ENCODE results near the gene TRMT44. TPM values are rescaled to one million over a fixed set of nuclear protein-coding genes. Genes with fewer than 3 reads are reported as not detected.
A peak's percentile ranks its signal among the peaks of the same experiment; 100 is the strongest.

TRMT44 gene
- 22.3 and 23.4 TPM in 2 replicates for total RNA-seq (2022)
- Bru-seq, nascent RNA = percentile 73 among the genes with signal in this experiment
- percentile 68 among the genes with signal in this experiment for BruChase-seq, experiment 1, labeled RNA remaining after a 2-hour chase
- BruChase-seq, experiment 2, labeled RNA remaining after a 6-hour chase = percentile 61 among the genes with signal in this experiment
- long read RNA-seq, partial matches to known transcripts = 4 of 9 reads
- long read RNA-seq, other reads (novel, unspliced or antisense) = 2 of 9 reads

- POLR2A ChIA-PET = interaction anchor here (0.6 to 1.4 kb wide), 3 partner anchors 12 to 299 kb away, joined by 4 to 7 read pairs (median 4); no protein-coding TSS in a partner anchor
- H3K4me3 ChIP-seq (ENCODE audit: low read depth, low read length) = peak within 1 kb of the TSS; percentile 96
- H3K9me3 ChIP-seq = no peaks in the 10 kb centered on the region
- intact Hi-C loops (cut with micrococcal nuclease; ENCODE audit: unreplicated experiment) = loop anchor here (1.0 kb wide), 1 partner anchor 12 kb away; no protein-coding TSS in a partner anchor
- Mint-ChIP-seq H3K4me3 (ENCODE audit: unreplicated experiment) (peak within 1 kb of the TSS; percentile 84), H3K9me3 (ENCODE audit: unreplicated experiment) (no peaks in the 10 kb centered on the region), H3K27ac (ENCODE audit: unreplicated experiment) (peak within 1 kb of the TSS; percentile 98), H3K36me3 (ENCODE audit: insufficient read depth, unreplicated experiment) (peaks cover 17% of the 10 kb centered on the region), H3K4me1 (ENCODE audit: low read depth, unreplicated experiment) (peaks cover 35% of the 10 kb centered on the region), H3K27me3 (ENCODE audit: insufficient read depth, unreplicated experiment) (no peaks in the 10 kb centered on the region)
- BruUV-seq (replicated peaks) = no TSS peak
- H3K36me3 ChIP-seq (ENCODE audit: control insufficient read depth, insufficient read depth, low read length) = no peaks in the 10 kb centered on the region
- TF ChIP-seq CTCF (IDR thresholded peaks at IDR 0.05; ENCODE audit: insufficient read depth in 1 of 2, low read depth in 1 of 2, low read length in 1 of 2, severe bottlenecking in 1 of 2, unreplicated experiment in 1 of 2) = no peak
- CTCF ChIA-PET = interaction anchor here (0.6 to 1.4 kb wide), 2 partner anchors 12 to 149 kb away, joined by 3 to 5 read pairs; no protein-coding TSS in a partner anchor
- peak; percentile 90 to 97 for DNase-seq
- H3K27me3 ChIP-seq (replicated peaks; ENCODE audit: control insufficient read depth, insufficient read depth, low read length) = no peaks in the 10 kb centered on the region
- peaks cover 7% of the 10 kb centered on the region; the same call in 1 of the 2 replicates for H3K4me1 ChIP-seq
Observed at GRCh38 chr4:8440492-8441311, at the start of gene TRMT44, which contains the start of gene ACOX3. TRMT44 (plus strand) TSS chr4:8440777; CDS start chr4:8440823, 46 bp downstream. ACOX3 (minus strand) TSS chr4:8440723; CDS start chr4:8416521, 24,202 bp downstream.

GRCh38 chr4:8391071-8391470, 49.5 kb upstream of the TRMT44 start:
- H3K36me3 ChIP-seq (ENCODE audit: control insufficient read depth, insufficient read depth, low read length) = no peaks in the 10 kb centered on the region

More at GRCh38 chr4:8391071-8391470, 49.5 kb upstream of the TRMT44 start:
- CTCF ChIA-PET = no interaction called here
- intact Hi-C loops (cut with micrococcal nuclease; ENCODE audit: unreplicated experiment) = no loop called here
- Histone ChIP-seq H3K27me3 (replicated peaks; ENCODE audit: control insufficient read depth, insufficient read depth, low read length) (no peaks in the 10 kb centered on the region), H3K9me3 (no peaks in the 10 kb centered on the region), H3K4me3 (ENCODE audit: low read depth, low read length) (no peak overlapping the region), H3K4me1 (peaks cover 7% of the 10 kb centered on the region)
- Mint-ChIP-seq H3K36me3 (ENCODE audit: insufficient read depth, unreplicated experiment) (no peaks in the 10 kb centered on the region), H3K9me3 (ENCODE audit: unreplicated experiment) (no peaks in the 10 kb centered on the region), H3K27me3 (ENCODE audit: insufficient read depth, unreplicated experiment) (no peaks in the 10 kb centered on the region), H3K4me1 (ENCODE audit: low read depth, unreplicated experiment) (peaks cover 6% of the 10 kb centered on the region), H3K27ac (ENCODE audit: unreplicated experiment) (no peak overlapping the region), H3K4me3 (ENCODE audit: unreplicated experiment) (no peak overlapping the region)
- TF ChIP-seq CTCF (IDR thresholded peaks at IDR 0.05; ENCODE audit: insufficient read depth in 1 of 2, low read depth in 1 of 2, low read length in 1 of 2, severe bottlenecking in 1 of 2, unreplicated experiment in 1 of 2) = no peak
- POLR2A ChIA-PET = no interaction called here
- no peak for DNase-seq
- BruUV-seq (replicated peaks) = no TSS peak
